DOHH2 (cell line): Measurements from ENCODE around the gene ABHD10.
A peak's percentile ranks its signal among the peaks of the same experiment; 100 is the strongest.

Experiments used
- CTCF ChIP-seq: fragments of 200-600 bp; sonication (generic); IDR thresholded peaks from one replicate; pipeline ENCODE4 v1.5.1; 2014; ENCODE audit warnings: antibody characterized with exemption, mild to moderate bottlenecking, low read depth, low read length; ENCODE audit not compliant: poor library complexity, severe bottlenecking
- EZH2phosphoT487 ChIP-seq: fragments of 200-600 bp; sonication (generic); IDR thresholded peaks from 2 replicates; pipeline ENCODE4 v1.6.1; 2017; ENCODE audit warnings: borderline replicate concordance, mild to moderate bottlenecking, antibody characterized with exemption, low read length, moderate library complexity, mixed read lengths

- peak; percentile 92 for TF ChIP-seq CTCF
- TF ChIP-seq EZH2phosphoT487 = no peak
These were observed 11.1 kb upstream of the ABHD10 start for GRCh38 chr3:111967651-111968274.
